Right forelimb (tissue), 1 donor: Measurements from ENCODE around the gene SNX14.
"Not testable (repeated sequence)": the region's sequence is repeated elsewhere in the genome, so short reads cannot be mapped to it uniquely, and the experiment has no call there.

ENCODE experiments used
- DNase-seq: peaks from one replicate; pipeline ENCODE4 v3.0.0-alpha.2; 2018

The SNX14 gene, protein sequence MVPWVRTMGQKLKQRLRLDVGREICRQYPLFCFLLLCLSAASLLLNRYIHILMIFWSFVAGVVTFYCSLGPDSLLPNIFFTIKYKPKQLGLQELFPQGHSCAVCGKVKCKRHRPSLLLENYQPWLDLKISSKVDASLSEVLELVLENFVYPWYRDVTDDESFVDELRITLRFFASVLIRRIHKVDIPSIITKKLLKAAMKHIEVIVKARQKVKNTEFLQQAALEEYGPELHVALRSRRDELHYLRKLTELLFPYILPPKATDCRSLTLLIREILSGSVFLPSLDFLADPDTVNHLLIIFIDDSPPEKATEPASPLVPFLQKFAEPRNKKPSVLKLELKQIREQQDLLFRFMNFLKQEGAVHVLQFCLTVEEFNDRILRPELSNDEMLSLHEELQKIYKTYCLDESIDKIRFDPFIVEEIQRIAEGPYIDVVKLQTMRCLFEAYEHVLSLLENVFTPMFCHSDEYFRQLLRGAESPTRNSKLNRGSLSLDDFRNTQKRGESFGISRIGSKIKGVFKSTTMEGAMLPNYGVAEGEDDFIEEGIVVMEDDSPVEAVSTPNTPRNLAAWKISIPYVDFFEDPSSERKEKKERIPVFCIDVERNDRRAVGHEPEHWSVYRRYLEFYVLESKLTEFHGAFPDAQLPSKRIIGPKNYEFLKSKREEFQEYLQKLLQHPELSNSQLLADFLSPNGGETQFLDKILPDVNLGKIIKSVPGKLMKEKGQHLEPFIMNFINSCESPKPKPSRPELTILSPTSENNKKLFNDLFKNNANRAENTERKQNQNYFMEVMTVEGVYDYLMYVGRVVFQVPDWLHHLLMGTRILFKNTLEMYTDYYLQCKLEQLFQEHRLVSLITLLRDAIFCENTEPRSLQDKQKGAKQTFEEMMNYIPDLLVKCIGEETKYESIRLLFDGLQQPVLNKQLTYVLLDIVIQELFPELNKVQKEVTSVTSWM

DNA sequence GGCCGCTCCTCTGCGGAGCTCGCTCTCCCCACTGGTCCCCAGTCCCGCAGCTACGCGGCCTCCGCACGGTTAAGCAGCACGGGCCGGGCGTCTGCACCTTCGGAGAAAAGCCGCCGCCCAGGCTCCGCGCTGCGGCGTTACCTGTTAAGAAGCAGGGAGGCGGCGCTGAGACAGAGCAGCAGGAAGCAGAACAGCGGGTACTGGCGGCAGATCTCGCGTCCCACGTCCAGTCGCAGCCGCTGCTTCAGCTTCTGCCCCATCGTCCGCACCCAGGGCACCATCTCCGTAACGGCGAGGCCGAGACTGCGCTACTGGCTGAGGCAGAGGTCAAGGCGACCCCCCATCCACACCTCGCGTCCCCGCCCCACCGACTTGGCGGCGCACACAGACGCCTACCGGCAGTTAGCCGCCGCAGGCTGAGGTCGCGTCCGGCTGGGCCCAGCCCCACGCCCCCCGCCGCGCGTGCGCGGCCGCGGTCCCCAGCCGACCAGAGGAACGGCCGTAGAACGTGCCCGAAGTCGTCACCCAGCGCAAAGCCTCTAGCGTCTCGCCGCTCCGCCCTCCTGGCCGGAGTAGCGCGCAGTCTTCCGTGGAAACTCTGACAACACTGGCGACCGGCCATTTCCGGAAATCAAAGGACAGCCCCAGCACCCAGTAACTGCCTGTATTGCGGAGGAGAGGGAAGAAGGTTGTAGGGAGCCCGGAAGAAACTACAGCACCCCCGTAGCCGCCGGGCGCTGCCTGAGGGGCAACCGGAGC, at the start of gene SNX14:
Gene SNX14, minus strand, starts transcription at position 421 of the 759 bp plus-strand sequence. Its CDS starts 140 bp downstream, at position 281.
- peak; percentile 96 for DNase-seq

- peak; percentile 100 for DNase-seq
These were observed 49.3 kb upstream of the SNX14 start, which contains the start of gene SYNCRIP for GRCh38 chr6:85642774-85643536. Gene SYNCRIP (minus strand): TSS chr6:85642886. CDS start chr6:85641439, 1,447 bp downstream.

- peak; percentile 69 for DNase-seq
These were observed 48.5 kb upstream of the SNX14 start for GRCh38 chr6:85641897-85642773.

DNA sequence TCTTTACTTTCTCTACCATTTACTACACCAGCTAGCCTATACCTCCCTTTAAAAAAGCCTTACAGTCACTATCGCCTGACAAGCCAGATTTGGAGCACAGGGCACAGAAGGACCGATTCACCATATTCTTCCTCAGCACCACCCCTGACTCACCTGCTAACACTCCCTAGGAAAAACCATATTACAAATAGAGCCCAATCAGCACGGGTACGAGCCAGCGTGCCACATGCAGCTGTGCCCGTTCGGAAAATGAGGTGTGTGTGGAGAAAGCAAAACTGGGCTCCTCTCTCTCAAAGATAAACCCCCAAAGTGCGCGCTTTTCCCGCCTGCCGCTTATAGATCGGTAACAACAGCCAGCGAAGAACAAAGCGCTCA, 47.9 kb upstream of the SNX14 start:
- no peak for DNase-seq

GRCh38 chr6:85640821-85641220, 47.2 kb upstream of the SNX14 start:
- DNase-seq = no peak

DNA sequence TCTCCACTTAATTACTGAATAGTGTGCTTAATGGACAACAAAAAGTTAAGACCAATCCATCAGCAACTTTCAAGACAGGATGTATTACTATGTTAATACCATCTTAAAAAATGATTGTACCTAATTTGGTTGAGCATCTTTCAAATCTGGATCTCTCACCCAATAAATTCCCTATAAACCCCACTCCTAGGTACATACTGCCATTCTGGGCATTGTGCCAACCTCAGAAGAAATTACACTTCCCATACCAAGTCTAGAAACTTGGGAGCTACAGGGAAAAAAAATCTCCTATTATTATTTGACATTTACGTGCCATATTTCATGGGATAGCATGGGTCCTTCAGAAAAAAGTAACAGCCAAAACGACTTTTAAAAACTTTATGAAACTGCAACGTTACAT, 43.9 kb upstream of the SNX14 start:
- DNase-seq = no peak

DNA sequence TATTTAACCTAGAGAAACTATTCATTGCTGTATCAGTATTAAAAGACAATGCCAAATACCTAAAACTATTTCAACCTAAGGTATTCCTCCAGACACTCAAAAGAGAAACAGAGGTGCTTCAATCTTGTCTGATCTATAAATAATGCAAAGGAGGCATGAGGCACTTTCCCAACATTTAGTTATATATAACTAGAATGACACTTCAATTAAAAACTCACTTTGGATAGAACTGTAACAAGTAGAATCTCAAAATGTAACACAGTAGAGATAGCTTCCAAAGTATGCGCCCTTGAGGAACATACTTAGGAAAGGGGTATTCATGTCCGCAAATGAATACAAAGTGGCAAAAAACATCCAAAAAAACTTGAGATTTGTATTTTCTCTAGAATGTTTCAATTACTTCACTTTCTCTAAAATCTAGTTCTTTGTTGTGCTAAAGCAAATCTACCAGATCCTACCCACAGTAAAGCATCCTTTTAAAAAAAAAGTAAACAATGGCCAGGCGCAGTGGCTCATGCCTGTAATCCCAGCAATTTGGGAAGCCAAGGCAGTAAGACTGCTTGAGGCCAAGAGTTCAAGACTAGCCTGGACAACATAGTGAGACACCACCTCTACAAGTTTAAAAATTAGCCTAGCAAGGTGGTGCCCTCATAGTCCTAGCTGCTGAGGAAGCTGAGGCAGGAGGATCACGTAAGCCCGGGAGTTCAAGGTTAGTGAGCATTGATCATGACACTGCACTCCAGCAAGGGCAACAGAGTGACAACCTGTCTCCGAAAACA, 38.7 kb upstream of the SNX14 start:
- no peak for DNase-seq

GRCh38 chr6:85631117-85631516, 37.5 kb upstream of the SNX14 start:
- DNase-seq = not testable (repeated sequence)

DNA sequence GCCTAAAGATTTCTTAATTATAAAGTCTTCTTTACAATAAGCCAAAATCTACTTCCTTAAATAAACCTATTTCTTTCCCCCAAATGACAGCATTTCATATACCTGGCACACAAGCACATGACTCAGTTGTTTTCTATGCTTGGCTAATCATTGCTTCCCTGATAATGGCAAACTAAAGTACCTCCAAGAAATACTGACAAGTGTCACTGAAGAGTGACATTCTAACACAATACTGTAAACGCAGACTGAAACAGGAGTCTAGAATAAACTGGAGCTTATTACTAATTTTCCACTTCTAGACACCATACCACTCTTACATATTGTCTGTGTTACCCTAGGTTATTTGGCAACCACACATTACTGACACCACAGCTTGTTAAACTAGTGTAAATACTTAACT, 34.7 kb upstream of the SNX14 start:
- DNase-seq = no peak

GRCh38 chr6:85620308-85620707, 26.6 kb upstream of the SNX14 start:
- DNase-seq = no peak

DNA sequence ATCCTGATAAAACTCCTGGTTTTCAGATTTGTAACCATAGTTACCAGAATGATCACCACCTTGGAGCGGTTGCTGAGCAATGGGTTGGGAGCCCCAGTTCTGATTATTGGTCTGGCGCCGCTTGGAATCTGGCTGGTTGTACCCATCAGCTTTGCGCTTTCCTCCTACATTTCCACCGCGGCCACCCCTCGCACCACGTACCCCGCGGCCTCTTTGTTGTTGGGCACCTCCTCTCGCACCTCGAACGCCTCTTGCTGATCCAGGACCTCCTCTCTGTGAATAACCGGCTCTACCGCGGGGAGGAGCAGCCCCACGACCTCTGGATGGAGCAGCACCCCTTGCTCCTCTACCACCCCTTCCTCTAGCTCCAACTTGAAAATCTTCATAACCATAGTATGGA, 21.1 kb upstream of the SNX14 start:
- DNase-seq = no peak

- DNase-seq = no peak
These were observed 19.2 kb upstream of the SNX14 start for GRCh38 chr6:85612690-85613474.

DNA sequence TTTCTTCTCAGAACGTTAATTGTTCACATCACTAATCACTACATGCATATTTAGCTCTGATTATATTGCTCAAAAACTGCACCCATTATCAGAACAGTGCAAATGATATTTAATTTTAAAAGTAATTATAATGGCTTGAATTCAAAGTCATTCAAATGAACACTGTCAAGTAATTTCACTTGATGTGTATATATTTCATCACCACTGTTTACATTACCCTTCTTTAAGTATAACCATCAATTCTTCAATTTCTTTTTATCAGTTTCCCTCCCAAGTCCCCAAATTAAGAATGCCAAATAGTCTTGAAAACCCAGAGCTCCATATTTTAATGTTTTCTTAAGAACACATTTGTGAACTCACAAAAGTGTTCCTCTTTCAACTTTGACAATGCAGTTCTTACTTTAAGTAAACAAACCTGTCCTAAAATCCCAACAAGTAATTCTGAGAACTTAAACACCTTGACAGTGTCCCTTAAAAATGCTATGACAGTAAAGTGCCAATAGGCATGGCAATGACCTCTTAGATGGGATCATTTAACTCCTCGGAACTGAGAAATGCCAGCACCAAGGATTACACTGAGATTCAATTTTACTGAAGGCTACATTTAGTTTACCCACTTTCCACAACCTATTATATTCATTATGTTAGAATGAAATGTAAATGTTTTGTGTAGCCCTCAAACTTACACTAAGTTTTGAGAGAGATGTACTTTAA, 16.7 kb upstream of the SNX14 start:
- DNase-seq = no peak

DNA sequence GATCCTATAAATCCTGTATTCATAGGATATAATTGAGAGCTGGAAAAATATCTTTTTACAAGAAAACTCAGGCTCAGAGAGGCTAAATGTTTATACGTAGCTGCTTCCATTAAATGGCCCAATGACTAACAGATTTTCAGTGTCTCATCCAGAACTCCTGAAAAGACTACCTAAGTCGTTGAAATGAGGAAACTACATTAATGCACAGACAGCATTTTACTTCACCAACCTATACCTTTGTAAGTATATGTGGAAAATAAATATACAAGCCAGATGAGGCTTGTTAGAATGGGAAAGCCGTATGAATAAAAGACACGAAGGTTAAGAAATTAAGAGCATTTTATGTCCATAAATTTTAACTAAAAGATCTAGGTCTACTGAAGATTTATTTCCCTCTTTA, 8.4 kb upstream of the SNX14 start:
- DNase-seq = no peak

DNA sequence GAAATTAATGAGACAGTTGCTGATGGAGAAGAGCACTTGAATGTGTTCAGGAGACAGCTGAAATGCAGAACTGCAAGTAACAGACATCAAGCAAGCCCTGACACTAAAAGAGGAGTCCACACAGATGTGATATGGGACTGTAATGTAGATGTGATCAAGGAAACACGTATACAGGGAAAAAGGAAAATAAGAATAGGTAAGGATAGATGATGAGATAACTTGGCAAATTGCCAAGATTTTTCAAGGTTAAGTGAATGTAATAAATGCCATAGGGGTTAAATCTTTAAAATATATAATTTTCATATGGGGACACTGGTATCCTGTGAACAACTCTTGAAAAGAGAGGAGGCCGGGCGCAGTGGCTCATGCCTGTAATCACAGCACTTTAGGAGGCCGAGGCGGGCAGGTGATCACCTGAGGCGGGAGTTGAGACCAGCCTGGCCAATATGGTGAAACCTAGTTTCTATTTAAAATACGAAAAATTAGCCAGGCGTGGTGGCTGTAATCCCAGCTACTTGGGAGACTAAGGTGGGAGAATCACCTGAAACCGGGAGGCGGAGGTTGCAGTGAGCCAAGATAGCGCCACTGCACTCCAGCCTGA, 7.2 kb upstream of the SNX14 start:
- no peak for DNase-seq

- DNase-seq = no peak
These were observed 706 bp upstream of the SNX14 start for GRCh38 chr6:85594197-85594930.

- no peak for DNase-seq
These were observed 1.6 kb downstream of the SNX14 start for GRCh38 chr6:85592033-85592432.

GRCh38 chr6:85591207-85591606, 2.5 kb downstream of the SNX14 start:
- DNase-seq = no peak
